NCI-H510A (cell line): ENCODE results near the gene NHLRC2.

Experiments
- DNase-seq: peaks from one replicate; lab custom pipeline; 2025; lab: John Stamatoyannopoulos, UW

The NHLRC2 gene

DNA sequence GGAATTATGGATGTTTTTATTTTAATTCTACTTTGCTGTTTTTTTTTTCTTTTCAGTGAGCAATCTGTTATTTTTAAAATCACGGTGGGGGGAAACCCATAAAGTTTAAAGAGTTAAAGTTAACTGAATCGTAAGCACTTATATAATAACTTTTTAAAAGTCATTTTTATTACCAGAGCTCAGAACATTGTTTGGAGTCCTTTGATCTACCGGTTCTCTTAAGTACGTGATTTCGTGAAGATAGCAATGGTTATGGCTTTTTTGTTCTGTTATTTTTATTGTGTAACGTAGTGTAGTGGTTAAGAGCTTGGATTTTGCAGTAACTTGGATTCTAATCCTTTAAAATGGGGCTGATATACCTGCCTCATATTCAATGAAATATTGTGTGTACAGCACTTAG lies 57.4 kb downstream of the NHLRC2 start:
- DNase-seq: no peak

DNA sequence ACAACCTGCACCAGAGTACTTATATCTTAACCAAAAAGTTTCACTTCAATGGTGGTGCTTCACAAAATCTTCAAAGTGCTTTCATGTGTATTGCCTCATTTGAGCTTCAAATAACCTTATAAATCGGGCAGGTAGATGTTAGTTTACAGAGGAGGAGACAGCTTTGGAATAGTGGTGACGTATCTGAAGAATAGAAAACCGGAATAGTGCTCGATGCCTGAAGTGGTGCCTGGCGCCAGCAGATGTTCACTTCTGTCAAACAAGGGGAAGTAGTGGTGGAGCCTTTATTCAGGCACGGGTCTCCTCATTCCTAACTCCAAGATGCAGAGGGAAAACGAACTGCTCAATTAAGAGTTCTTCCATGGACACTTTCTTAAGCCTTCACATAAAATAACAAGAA lies 58.1 kb downstream of the NHLRC2 start:
- no peak for DNase-seq

DNA sequence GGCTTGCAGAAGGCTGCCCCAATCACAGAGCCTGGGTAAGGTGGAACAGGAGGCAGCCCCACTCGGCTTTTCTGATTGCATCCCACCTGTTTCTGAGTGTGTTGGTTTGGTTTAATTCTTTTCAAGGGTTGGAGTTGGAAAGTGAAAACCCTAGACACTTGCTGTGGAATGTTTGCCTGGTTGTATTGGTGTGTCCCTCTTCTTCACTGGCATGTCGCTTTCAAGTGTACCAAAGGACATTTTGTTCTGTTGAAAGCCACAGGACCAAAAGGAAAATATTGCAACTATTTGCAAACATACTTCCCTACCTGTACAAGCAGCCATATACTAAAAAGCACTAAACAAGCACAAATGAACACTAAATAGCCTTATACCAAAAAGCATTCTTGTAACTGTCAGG lies 60.5 kb downstream of the NHLRC2 start:
- DNase-seq: no peak

DNA sequence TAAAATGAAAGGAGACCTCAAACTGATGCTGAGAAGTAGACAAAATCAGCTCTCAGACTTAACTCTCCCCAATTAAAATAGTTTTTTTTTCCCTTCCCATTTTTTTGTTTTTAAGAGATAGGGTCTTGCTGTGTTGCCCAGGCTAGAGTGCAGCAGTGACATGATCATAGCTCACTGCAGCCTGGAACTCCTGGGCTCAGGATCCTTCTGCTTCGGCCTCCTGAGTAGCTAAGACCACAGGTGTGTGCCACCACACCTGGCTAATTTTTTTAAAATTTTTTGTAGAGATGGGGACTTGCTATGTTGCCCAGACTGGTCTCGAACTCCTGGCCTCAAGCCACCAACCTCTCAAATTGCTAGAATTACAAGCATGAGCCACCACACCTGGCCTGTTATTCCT lies 61.1 kb downstream of the NHLRC2 start:
- DNase-seq: no peak

DNA sequence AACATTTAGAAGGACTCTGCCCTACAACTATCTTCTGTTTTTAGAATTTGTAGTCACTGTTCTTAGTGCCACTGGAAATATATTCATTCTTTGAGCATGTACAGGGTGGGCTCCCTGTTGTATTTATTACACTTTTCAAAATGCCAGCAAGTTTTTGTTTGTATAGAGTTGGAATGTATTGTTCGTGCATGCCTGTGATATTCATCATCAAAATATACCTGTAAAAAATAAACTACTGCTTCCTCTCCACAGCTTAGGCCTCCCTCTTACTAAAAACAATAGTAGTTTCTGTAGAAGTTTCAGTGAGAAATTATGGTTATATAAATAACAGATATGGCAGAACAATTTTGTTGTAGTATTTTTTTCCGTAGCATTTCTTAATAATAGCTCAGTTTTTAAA lies 61.6 kb downstream of the NHLRC2 start:
- no peak for DNase-seq

DNA sequence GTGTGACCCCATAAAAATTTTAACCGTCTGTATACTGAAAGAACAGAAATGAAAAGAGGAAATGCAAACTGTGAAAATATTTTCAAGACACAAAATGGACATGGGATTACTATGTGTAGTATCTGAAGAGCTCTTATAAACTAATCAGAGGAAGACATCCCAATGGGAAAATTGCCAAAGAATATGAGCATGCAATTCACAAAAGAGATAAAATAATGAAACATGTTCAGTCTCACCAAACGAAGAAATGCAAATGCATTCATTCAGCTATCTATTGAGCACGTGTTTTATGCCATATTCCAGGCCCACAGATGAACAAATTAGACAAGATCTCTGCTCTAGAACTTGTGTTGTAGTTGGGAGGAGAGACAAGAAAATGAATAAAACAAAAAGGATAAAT lies 63.2 kb downstream of the NHLRC2 start:
- no peak for DNase-seq

DNA sequence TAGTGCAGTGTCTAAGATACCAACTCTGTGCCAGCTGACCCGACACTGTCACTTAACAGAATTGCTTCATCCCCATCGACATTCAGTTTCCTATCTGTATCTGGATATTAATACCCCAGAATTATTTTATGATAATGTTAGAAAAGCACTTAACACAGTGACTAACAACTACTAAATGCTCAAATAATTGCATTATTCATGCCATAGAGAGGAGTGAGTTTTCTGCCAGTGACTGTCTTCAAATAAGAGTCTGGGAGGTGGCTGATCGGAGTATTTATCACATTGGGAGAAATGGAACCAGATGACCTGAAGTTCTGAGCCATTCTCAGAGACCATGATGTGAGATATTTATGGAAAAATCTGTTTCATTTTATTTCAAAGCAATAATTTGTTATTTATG lies 65.7 kb downstream of the NHLRC2 start:
- no peak for DNase-seq

DNA sequence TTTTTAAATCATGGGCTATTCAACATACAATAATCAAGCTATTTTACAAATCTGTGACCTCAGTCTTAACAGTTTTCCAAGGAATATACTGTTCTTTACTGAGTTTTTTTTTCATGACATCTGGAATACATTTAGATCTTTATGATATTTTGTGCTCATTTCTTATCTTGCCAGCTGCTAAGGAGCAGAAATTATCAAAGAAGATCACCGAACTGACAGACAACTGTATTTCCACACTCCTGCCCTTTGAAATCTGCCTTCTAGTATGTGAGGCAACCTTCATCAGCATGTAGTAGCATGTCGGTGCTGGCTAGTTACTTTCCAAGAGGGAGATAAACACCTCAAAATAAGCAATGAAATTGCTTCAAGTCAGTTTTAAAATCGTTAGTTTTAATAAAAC lies 66.4 kb downstream of the NHLRC2 start:
- DNase-seq: no peak

DNA sequence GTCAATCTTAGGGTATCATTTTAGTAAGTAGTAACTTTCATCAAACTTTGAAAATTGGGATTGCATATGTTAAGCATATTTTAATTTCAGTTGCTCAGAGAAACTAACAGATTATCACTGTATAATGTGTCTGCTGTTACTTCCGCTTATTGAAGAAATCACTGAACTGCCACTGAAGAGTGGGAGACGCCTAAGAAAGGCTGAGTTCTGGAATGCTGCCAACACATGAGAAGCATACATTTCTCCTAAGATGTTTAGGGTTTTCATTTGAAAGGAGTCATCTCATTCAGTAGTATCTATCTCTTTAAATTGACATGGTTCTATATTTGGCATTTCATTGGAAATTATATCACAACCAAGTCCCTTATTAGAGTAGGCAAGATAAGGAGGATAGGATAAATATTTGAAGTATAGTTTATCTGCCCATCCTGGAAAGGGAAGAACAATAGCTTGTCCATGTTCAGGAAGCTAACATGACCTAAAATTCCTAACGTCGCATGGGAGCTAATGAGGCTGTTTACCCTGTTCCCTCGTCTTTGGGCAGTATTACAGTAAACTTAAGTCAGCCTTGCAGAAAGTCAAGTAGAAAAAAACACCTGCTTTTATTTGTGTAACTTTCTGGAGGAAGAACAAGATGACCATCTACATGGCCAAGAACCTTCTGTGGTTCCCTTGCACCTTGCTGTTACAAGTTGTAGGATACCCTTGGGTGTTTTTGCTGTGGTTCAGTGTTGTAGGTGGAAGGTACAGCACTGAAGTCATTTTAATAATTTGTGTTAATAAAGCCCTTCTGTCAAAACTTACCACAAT lies 67.3 kb downstream of the NHLRC2 start:
- DNase-seq: no peak

DNA sequence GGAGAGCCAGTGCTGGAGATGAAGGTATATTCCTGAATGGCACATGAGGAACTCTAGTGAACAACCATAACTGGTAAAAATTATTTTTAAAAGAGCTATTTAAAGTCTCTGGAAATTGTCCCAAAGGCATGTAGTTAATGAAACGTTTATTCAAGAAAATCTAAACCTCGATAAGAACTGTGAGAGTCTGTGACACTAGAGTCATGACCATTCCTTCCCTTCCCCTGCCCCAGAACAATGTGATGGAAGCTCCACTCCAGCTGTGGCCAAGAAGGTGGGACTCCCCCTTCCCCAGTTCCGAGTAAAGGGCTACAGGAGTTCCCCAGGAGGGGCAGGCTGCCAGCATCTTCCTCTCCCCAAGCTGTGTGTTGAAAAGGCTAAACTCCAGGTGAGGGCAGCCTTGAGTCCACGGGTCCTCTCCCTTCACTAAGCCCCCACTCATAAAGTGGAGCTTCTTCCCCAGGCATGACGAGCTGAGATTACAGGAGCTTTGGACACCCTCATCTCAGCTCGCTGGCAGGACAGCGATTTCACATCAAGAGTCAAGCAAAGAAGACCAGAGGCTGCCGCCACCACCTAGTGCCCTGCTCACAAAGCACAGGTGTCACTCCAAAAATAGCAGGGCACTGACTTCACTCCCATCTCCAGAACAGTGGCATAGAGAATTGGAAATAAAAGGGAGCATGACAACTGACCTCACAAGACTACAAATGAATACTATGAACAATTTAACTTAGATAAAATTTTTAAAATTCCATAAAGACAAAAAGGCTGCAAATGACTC lies 68.5 kb downstream of the NHLRC2 start:
- DNase-seq: no peak

DNA sequence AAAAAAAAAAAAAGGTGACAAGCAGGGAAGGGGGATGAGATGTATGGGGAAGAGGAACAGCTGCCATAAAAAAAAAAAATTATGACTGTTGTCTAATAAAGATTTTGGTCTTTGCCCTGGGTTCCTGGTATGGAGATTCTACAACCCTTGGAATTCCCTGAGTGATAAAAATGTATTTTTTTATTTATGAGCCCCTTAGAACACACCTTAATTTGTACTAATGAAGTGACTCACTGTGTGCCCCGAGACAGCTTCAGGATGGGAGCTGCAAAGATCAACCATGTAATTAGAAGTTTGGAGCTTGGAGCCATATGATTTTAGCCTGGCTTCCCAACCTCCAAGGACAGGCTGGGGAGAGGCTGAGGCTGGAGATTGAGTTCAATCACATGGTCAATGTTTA lies 69.7 kb downstream of the NHLRC2 start:
- no peak for DNase-seq

DNA sequence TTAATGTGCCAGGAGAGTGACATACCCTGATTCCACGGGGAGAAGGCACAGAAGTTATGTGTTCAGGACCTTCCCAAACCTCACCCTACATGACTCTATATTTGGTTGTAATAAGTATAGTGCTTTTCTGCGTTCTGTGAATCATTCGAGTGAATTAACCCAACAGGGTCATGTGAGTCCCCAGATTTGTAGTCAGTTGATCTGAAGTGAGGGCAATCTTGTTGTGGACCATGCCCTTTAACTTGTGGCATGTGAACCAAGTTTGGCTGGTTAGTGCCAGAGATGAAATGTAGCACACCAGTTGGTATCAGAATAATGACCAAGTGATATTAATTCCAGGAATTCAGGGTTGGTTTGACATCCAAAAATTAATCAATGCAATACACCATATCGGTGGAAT lies 70.2 kb downstream of the NHLRC2 start:
- DNase-seq: no peak

DNA sequence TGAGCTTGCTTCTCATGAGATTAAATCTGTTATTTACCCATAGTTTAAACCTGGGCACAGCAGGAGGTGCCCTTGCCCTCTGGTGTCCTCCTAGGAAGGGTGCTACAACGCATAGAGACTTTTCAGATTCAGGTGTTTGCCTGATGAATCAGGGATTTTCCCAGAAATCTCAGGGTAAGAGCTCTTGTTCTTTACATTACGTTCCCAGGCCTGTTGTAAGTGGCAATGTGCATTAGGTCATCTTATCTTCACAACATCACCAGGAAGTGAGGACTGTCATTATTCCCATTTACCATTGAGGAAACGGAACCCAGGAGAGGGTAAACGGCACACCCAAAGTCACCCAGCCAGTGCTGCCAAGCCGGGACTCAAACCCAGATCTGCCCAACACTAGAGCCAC lies 73.0 kb downstream of the NHLRC2 start:
- no peak for DNase-seq

DNA sequence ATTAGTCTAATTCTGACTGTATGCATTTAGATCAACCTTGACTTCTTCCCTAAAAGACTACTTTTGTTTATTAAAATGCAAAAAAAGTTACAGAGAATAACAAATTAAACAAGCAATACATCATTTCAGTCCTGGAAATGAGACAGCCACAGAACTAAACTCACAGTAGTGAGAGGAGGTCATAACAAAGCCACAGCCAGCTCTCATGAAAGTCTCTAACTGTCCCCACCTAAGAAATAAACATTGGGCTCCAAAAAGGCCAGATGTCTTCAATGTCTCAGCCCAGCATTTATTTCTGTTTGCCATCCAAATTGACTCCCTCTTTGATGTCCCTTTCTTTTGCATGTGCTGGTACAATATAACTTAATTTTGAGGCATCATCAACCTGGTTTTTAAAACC lies 74.4 kb downstream of the NHLRC2 start:
- no peak for DNase-seq

DNA sequence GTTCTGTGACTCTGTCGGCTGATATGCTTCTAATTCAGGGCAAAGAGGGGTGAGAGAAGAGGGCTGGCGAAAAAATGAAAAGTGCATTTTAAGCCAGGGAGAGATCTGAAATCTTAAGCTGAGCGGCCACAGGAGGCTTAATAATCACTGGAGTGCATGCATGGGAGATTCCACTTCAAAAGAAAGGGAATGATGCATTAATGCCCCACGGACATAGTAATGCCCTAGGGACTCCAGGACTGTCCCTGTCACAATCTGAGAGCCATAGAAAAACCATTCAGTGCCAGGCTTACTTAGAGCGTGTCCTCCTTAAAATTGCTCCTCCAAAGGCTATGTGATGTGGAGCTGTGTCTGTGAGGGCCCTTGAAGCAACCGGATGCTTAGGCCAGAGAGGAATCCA lies 75.1 kb downstream of the NHLRC2 start:
- no peak for DNase-seq

DNA sequence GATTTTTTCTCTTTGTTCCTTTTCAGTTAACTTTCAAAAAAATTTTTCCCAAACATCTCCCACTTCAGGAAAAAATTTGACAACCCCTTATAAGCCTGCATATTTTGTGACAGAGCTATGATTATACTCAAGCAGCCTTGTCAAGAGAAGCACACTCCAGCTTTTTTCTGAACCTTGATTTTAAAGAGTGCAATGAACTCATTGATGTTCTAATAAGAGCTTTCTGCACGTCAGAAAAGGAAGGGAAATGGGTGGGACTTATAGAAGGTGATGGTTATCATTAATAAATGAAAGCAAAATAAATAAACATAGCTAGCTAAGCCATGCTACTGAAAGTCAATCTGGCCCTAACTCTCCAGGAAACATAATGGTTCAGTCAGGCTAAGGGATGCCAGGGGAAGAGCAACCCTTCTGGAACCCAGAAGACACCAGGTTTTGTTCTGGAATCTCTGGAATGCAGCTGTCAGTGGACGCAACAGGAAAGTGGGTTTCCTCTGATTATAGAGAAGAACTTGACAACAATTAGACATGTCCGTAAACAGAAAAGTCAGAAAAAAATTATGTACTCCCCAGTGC lies 76.1 kb downstream of the NHLRC2 start:
- no peak for DNase-seq

DNA sequence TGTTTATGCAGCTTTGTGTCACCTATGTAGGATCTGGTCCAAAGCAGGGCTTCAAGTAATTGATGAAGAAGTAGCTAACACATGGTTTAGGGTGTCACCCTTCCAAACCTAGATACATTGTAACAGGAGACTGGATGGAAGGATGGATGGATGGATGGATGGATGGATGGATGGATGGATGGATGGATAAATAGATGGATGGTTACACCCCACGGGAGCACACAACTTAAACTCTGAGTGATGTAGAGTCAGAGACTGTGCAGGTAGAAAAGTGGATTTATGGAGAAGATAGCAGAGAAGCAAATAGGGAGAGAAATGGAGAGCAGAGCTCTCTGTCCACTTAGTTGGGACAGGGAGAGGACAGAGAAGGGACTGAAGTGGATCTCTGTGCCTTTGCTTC lies 78.4 kb downstream of the NHLRC2 start:
- DNase-seq: no peak

DNA sequence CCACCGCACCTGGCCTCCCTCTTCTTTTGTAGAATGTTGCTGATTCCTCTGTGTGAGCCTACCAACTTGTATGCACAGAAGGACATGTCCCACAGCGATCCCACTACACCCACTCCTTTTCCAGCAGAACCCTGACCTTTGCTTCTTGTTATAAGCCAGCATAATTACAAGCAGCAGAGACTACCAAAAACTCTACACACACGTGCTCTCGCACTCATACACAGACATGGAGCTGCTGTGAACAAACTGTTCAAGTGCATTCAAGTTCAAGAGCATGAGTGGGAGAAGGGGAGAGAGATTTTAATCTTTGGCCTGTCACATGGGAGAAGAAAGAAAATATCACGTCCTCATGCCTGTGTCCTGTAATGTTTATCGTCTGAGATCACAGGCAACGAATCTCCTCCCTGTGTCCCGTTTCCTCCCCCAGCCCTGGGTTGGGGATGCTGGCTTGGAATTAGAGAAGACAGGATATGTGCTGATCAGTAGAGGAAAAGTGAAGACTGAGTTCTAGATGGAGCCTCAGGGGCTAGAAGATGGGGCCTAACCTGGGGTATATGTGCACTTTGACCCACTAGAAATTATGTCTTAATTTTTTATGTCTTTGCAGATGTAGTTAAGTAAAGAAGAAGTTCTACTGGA lies 79.6 kb downstream of the NHLRC2 start:
- no peak for DNase-seq

DNA sequence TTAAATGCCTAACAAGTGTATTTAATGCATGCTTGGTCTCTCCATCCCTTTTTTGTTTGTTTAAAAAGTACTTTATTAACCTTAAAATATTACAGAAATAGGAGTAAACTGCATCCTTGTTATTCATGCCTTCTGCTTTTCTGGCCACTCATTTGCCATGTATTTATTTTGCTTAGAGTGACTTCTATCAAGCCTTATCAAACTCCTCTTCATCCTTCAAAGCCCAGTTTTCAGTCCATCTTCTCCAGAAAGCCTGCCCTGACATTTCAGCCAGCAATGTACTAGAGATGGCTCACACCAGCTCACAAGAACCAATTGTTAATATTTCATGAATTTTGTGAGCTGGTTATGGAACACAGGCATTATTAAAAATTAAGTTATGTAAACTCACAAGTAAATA lies 82.8 kb downstream of the NHLRC2 start:
- no peak for DNase-seq

DNA sequence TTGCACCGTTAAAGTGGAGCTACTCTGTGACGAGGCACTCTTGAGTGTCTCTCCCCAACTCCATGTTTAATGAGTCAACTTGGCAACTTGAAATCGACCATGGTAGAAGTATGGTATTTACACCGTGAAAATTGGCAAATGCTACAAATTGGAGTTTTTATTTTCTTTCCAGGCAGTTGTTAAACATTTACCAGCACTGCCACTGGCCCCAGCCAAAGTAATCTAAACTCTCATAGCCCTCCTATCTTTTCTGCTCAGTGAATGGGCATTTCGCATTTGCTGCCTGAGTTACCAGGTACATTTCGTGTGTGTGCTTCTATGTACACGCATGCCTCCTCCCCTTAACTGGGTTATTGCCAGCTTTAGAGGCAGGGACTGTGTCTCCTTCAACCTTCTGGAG lies 83.3 kb downstream of the NHLRC2 start:
- DNase-seq: no peak

DNA sequence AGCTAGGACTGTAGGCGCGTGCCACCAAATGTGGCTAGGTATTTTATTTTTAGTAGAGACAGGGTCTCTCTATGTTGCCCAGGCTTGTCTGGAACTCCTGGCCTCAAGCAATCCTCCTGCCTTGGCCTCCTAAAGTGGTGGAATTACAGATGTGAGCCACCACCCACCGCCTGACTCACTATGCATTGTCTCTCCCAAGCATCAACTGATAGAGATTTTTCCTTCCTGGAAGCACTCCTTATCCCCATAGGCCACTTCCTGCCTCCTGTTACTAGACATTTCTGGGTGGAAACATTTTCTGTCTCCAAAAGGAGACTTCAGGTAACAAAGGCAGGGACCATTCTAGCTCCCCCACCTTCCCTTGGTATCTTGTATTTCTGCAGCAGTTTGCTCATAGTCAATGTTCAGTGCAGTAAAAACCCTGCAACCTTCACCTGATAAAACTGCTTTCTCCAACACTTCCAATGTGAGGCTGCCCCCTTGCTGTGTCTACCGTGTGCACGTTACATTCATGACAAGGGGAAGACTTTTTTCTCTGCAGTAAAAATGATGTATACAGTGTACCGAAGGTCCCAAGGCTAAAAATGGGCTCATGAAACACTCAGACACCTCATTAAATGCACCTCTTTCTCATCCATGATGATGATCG lies 84.9 kb downstream of the NHLRC2 start:
- DNase-seq: no peak

DNA sequence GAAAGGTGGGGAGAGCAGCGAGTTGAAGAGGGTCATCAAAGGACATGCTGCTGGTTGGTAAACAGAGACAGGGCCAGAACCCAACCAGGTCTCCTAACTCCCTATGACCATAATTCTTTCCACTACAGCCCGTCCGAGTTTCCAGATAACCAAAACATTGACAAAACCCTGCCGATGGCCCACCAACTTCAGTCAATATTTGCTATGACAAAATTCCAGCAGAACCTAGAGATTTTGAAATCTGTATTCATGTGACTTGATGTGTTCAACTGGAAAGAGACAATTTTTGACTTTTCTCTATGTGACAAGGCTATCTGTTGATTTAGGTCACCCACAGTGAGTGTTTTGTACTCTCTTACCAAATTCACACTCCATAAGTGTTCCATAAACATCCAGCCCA lies 86.7 kb downstream of the NHLRC2 start:
- DNase-seq: no peak
